T47D (cell line): Measurements from ENCODE around the gene SMCO3.
"Not testable (repeated sequence)": the region's sequence is repeated elsewhere in the genome, so short reads cannot be mapped to it uniquely, and the experiment has no call there.

Experiments used
- DNase-seq, 2 experiments: peaks; one replicate each; pipeline versions ENCODE4 v3.0.0 to v3.0.0-alpha.2; 2011 to 2012; ENCODE audit warnings: low read depth in 1 of 2, low spot score in 1 of 2
- JUND ChIP-seq: IDR thresholded peaks from 2 replicates; pipeline ENCODE4 v1.6.1; 2012; ENCODE audit warnings: low read depth
- in situ Hi-C: cut with HindIII; loops from 2 replicates; pipeline ENCODE4 v1.10.0; 2016; ENCODE audit warnings: low sequenced_read_pairs, low pct_unique_long_range_greater_than_20kb

SMCO3 gene

DNA sequence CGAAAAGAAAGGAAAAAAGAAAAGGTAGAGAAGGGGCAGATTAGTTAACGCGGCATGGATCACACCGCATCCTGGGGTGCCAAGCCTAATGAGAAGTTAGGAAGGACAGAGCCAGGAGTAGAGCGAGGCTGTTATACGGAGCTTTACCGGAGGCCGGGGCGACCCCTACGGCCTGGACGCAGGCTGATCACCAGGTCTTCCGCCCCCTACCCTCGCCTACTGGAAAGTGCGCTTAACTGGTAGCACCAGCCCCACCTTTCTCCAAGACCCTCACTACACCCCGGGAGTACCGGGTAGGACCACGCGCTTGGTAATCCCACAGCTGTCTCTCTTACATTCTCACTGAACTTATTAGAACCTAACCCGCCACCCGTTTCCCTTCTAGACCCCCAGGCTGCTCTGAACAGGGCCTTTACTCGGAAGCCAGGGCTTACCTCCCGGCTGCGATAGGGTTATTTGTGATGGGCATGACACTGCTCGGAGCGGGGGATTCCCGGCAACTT, 44.5 kb downstream of the SMCO3 start:
- in situ Hi-C loops = no loop called here
- no peak for TF ChIP-seq JUND
- no peak for DNase-seq

DNA sequence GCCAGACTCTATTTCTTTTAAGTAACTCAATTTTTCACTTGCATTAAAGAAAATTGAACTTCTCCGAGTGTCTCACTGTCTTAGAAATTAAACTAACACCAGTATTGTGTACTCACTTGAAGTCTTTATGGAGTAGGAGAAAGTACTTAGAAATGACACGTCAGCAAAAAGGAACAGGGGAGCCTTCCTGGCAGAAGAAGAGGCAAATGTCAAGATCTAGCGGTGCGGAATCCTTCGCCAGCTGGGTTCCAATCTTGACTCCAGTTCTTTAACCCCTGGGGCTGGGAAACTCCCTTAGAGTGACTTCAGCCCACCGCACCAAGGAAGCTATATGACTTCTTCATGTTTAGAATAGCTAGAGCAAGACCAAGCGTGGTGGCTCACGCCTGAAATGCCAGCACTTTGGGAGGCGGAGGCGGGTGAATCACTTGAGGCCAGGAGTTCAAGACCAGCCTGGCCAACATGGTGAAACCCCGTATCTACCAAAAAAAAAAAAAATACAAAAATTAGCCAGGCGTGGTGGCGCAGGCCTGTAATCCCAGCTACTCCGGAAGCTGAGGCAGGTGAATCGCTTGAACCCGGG, 45.1 kb downstream of the SMCO3 start:
- DNase-seq = no peak
- in situ Hi-C loops = no loop called here
- TF ChIP-seq JUND = no peak

- in situ Hi-C loops = no loop called here
- TF ChIP-seq JUND = no peak
- no peak for DNase-seq
Measured at GRCh38 chr12:14767617-14768016, 46.4 kb downstream of the SMCO3 start.

GRCh38 chr12:14766649-14767215, 47.2 kb downstream of the SMCO3 start:
- in situ Hi-C loops = no loop called here
- no peak for TF ChIP-seq JUND
- no peak for DNase-seq

- in situ Hi-C loops = not testable (repeated sequence)
Measured at GRCh38 chr12:14766020-14766419, 48.0 kb downstream of the SMCO3 start.

GRCh38 chr12:14765398-14765797, 48.6 kb downstream of the SMCO3 start:
- no peak for DNase-seq
- in situ Hi-C loops = no loop called here
- no peak for TF ChIP-seq JUND

More at GRCh38 chr12:14766020-14766419, 48.0 kb downstream of the SMCO3 start:
- not testable (repeated sequence) for DNase-seq

DNA sequence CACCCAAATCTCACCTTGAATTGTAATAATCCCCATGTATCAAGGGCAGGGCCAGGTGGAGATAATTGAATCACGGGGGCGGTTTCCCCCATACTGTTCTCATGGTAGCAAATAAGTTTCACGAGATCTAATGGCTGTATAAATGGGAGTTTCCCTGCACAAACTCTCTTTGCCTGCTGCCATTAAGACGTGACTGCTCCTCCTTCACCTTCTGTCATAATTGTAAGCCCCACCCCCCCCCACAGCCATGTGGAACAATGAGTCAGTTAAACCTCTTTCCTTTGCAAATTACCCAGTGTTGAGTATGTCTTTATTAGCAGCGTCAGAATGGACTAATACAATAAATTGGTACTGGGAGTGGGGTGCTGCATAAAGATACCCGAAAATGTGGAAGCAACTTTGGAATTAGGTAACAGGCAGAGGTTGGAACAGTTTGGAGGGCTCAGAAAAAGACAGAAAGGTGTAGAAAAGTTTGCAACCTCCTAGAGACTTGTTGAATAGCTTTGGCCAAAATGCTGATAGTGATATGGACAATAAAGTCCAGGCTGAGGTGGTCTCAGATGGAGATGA, 54.2 kb downstream of the SMCO3 start:
- in situ Hi-C loops, DNase-seq: not testable (repeated sequence)

DNA sequence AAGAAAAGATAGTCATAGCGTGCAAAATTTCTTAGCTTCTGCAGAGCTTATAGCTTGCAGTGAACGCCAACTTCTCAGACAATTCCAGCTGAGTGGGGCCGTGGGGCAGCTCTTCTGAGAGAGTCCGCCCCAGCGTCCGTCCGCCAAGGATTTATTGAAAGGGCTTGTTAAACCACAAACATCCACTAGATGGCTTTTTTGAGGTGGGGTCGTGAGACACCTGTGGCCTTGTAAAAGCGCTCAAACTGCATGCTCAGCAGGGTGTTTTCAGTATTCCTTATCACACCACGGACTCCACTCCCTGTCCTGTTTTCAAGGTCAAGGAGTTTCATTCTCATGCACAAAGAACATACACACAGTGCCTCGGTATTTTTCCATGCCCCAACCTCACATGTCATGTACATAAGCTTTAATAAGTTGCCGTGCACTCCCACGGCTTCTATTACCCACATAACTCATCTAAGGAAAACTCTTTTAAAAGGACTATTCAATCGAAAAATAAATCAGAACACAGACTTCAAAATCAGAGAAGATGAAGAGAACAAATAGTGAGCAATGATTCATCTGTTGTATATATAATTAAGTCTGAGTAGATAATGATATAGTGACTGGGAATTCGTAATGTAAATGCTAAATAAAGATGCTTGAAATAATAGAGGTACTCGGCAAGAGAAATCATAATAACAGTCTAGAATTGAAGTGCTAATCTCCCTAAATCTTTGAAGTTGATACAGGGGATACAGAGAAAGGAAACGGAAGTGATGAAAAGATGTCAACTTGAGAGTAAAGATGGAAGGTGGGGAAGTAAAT, 57.4 kb downstream of the SMCO3 start:
- no peak for TF ChIP-seq JUND
- no peak for DNase-seq
- in situ Hi-C loops = no loop called here
